Measurements from ENCODE around the gene FSTL5. TPM values are rescaled to one million over a fixed set of nuclear protein-coding genes. Genes with fewer than 3 reads are reported as not detected.

The FSTL5 gene
- total RNA-seq, 2 donors from 2014 or later, result not detected

DNA sequence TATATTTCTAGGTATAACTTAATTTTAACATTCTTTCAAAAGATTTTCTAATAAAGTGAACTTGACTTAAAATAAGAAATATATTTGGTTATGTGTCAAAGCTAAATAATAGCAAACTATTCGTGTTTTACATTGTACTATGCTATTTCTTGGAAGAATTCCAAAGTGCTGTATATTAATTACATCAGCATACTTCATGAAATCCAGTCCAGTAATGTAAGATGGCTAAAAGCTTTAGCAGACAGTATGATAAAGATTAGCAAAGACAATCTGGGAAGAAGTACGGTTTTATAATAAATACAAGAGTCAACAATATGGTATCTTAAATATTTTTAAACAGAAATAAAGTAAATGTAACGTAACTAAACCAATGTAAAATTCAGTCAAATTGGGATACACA, 125.7 kb downstream of the FSTL5 start:
- Histone ChIP-seq H3K27ac (no peak overlapping the region), H3K36me3 (no peaks in the 10 kb centered on the region), H3K27me3 (no peaks in the 10 kb centered on the region), H3K4me3 (no peak overlapping the region), H3K9me3 (no peaks in the 10 kb centered on the region), H3K4me1 (no peaks in the 10 kb centered on the region)
- TF ChIP-seq, protein P1, sequence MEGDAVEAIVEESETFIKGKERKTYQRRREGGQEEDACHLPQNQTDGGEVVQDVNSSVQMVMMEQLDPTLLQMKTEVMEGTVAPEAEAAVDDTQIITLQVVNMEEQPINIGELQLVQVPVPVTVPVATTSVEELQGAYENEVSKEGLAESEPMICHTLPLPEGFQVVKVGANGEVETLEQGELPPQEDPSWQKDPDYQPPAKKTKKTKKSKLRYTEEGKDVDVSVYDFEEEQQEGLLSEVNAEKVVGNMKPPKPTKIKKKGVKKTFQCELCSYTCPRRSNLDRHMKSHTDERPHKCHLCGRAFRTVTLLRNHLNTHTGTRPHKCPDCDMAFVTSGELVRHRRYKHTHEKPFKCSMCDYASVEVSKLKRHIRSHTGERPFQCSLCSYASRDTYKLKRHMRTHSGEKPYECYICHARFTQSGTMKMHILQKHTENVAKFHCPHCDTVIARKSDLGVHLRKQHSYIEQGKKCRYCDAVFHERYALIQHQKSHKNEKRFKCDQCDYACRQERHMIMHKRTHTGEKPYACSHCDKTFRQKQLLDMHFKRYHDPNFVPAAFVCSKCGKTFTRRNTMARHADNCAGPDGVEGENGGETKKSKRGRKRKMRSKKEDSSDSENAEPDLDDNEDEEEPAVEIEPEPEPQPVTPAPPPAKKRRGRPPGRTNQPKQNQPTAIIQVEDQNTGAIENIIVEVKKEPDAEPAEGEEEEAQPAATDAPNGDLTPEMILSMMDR (IDR thresholded peaks at IDR 0.05), result no peak
- no peak for DNase-seq (ENCODE audit: low spot score)

DNA sequence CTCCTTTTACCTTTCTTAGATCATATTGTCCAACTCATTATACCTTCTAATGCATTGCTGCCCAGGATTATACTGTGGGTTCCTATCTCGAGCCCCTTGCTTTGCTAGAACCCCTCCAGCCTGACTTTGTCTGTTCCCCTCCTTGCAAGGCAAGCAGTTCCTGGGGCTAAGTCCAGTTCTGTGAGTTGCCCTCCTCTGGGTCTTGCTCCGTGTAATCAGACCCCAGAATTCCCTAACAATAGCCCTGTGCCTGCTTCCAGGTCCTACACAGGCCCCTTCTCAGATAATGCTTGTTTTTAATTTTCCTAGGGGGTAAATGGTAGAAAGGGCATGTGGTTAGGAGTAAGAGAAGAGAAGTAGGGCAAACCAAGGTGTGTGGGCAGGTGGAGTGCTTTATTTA, 145.9 kb downstream of the FSTL5 start:
- DNase-seq (ENCODE audit: low spot score), result no peak
- Histone ChIP-seq H3K27ac (no peak overlapping the region), H3K27me3 (no peaks in the 10 kb centered on the region), H3K9me3 (no peaks in the 10 kb centered on the region), H3K36me3 (no peaks in the 10 kb centered on the region), H3K4me3 (no peak overlapping the region), H3K4me1 (no peaks in the 10 kb centered on the region)
- TF ChIP-seq, protein P1 (IDR thresholded peaks at IDR 0.05), result no peak

GRCh38 chr4:162016991-162017390, 146.8 kb downstream of the FSTL5 start:
- TF ChIP-seq, protein P1 (IDR thresholded peaks at IDR 0.05), result no peak

GRCh38 chr4:162016219-162016618, 147.6 kb downstream of the FSTL5 start:
- DNase-seq (ENCODE audit: low spot score), result no peak
- no peaks in the 10 kb centered on the region for H3K27me3 ChIP-seq
- no peaks in the 10 kb centered on the region for H3K36me3 ChIP-seq
- no peaks in the 10 kb centered on the region for H3K9me3 ChIP-seq
- H3K4me1 ChIP-seq, result no peaks in the 10 kb centered on the region
- H3K27ac ChIP-seq, result no peak overlapping the region
- TF ChIP-seq, protein P1 (IDR thresholded peaks at IDR 0.05), result no peak
- no peak overlapping the region for H3K4me3 ChIP-seq

More at GRCh38 chr4:162016991-162017390, 146.8 kb downstream of the FSTL5 start:
- no peaks in the 10 kb centered on the region for H3K27me3 ChIP-seq
- no peak for DNase-seq (ENCODE audit: low spot score)
- H3K36me3 ChIP-seq, result no peaks in the 10 kb centered on the region
- no peaks in the 10 kb centered on the region for H3K9me3 ChIP-seq
- H3K27ac ChIP-seq, result no peak overlapping the region
- H3K4me3 ChIP-seq, result no peak overlapping the region
- H3K4me1 ChIP-seq, result no peaks in the 10 kb centered on the region

DNA sequence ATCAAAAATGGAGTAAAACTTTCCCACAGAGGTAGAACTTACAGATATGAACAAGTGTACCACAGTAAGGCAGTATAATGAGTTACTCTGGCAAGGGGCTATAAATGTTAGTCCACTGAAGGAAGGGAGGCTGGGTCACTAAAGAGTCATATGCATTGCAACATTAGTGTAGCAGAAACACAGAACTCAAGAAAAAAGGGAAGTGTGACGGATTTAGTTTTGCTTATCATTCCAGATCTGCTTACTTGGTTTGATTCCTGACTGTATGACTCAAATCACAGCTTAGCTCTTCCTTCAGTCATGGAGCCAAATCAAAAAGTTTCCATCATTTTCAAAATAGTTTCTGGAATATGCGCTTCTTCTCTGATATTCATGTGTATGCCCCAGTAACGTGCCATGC, 148.7 kb downstream of the FSTL5 start:
- H3K27me3 ChIP-seq, result no peaks in the 10 kb centered on the region
- H3K36me3 ChIP-seq, result no peaks in the 10 kb centered on the region
- H3K27ac ChIP-seq, result no peak overlapping the region
- TF ChIP-seq, protein P1 (IDR thresholded peaks at IDR 0.05), result no peak
- DNase-seq (ENCODE audit: low spot score), result no peak
- no peaks in the 10 kb centered on the region for H3K4me1 ChIP-seq
- H3K9me3 ChIP-seq, result no peaks in the 10 kb centered on the region
- H3K4me3 ChIP-seq, result no peak overlapping the region

GRCh38 chr4:162011089-162011488, 152.7 kb downstream of the FSTL5 start:
- no peaks in the 10 kb centered on the region for H3K36me3 ChIP-seq
- H3K27me3 ChIP-seq, result no peaks in the 10 kb centered on the region
- no peaks in the 10 kb centered on the region for H3K4me1 ChIP-seq
- DNase-seq (ENCODE audit: low spot score), result no peak
- TF ChIP-seq, protein P1 (IDR thresholded peaks at IDR 0.05), result no peak
- no peak overlapping the region for H3K27ac ChIP-seq
- no peak overlapping the region for H3K4me3 ChIP-seq
- no peaks in the 10 kb centered on the region for H3K9me3 ChIP-seq
